Measurements from ENCODE around the gene GMPPB. TPM values are rescaled to one million over a fixed set of nuclear protein-coding genes. Genes with fewer than 3 reads are reported as not detected.

Gene GMPPB
- total and polyA plus RNA-seq, 8 donors: 11.0 to 69.5 (median 13.7) TPM

- ATAC-seq: no peak
- Histone ChIP-seq H3K27me3 (no peaks in the 10 kb centered on the region), H3K4me1 (peaks cover 0 to 3% of the 10 kb centered on the region in 2 donors), H3K9me3 (no peaks in the 10 kb centered on the region), H3K27ac (no peak overlapping the region), H3K4me3 (no peak overlapping the region), H3K36me3 (peaks cover 0 to 91% of the 10 kb centered on the region in 2 donors)
- no peak for DNase-seq
- TF ChIP-seq CTCF (IDR thresholded peaks at IDR 0.05): no peak
- intact Hi-C loops (cut with DNase I): no loop called here
These were observed 8.8 kb upstream of the GMPPB start for GRCh38 chr3:49732597-49732996.

- H3K27me3 ChIP-seq: no peaks in the 10 kb centered on the region
- H3K4me3 ChIP-seq: no peak overlapping the region
- peaks cover 0 to 7% of the 10 kb centered on the region in 2 donors for H3K4me1 ChIP-seq
- DNase-seq (no peak), ATAC-seq (no peak)
- no peaks in the 10 kb centered on the region for H3K9me3 ChIP-seq
- no peak overlapping the region for H3K27ac ChIP-seq
- peaks cover 0 to 91% of the 10 kb centered on the region in 2 donors for H3K36me3 ChIP-seq
- intact Hi-C loops (cut with DNase I): no loop called here
- TF ChIP-seq CTCF (IDR thresholded peaks at IDR 0.05): no peak
These were observed 6.3 kb upstream of the GMPPB start for GRCh38 chr3:49729966-49730609.

- Histone ChIP-seq H3K36me3 (peaks cover 0 to 76% of the 10 kb centered on the region in 2 donors), H3K4me3 (no peak overlapping the region), H3K4me1 (peaks cover 11 to 18% of the 10 kb centered on the region in 2 donors), H3K9me3 (no peaks in the 10 kb centered on the region), H3K27ac (no peak overlapping the region), H3K27me3 (no peaks in the 10 kb centered on the region)
- no peak for ATAC-seq
- peak in 1 of 4 donors; percentile 79 for DNase-seq
- TF ChIP-seq CTCF (IDR thresholded peaks at IDR 0.05): no peak
- intact Hi-C loops (cut with DNase I): no loop called here
These were observed 4.2 kb upstream of the GMPPB start for GRCh38 chr3:49727924-49728361.

GRCh38 chr3:49727154-49727923 lies 3.6 kb upstream of the GMPPB start:
- no peaks in the 10 kb centered on the region for H3K27me3 ChIP-seq
- intact Hi-C loops (cut with DNase I): no loop called here
- H3K27ac ChIP-seq: no peak overlapping the region
- no peaks in the 10 kb centered on the region for H3K9me3 ChIP-seq
- H3K36me3 ChIP-seq: peaks cover 0 to 75% of the 10 kb centered on the region in 2 donors
- peaks cover 17 to 24% of the 10 kb centered on the region in 2 donors for H3K4me1 ChIP-seq
- TF ChIP-seq CTCF (IDR thresholded peaks at IDR 0.05): no peak
- ATAC-seq (no peak), DNase-seq (peak in 1 of 4 donors; percentile 77)
- H3K4me3 ChIP-seq: no peak overlapping the region

Measured in left lung (tissue), 10 donors.